ENCODE data around the gene TBXAS1. TPM values are rescaled to one million over a fixed set of nuclear protein-coding genes. Genes with fewer than 3 reads are reported as not detected.

Gene TBXAS1
- total and polyA plus RNA-seq, 2 donors (not counting 3 experiments of a cell fraction or from before 2014, with no cell fraction given): 2.1 to 4.3 TPM

- dilution Hi-C loops (cut with MboI; ENCODE audit: extremely low pct_ligation_motif_present, low sequenced_read_pairs): no loop called here
- H3K27ac ChIP-seq (ENCODE audit: insufficient read depth, low read depth, low read length): no peak overlapping the region
- POLR2A ChIA-PET: no interaction called here
Observed at GRCh38 chr7:139900326-139900725, 71.3 kb downstream of the TBXAS1 start.

More at GRCh38 chr7:139900326-139900725, 71.3 kb downstream of the TBXAS1 start:
- H2AFZ ChIP-seq (ENCODE audit: low read depth, low read length): no peak overlapping the region
- H3K9me3 ChIP-seq (replicated peaks; ENCODE audit: control insufficient read depth, insufficient read depth, low read length): no peaks in the 10 kb centered on the region
- H3K27me3 ChIP-seq (ENCODE audit: control insufficient read depth in 2 of 2, insufficient read depth in 2 of 2, low read length in 2 of 2): peaks cover 0 to 3% of the 10 kb centered on the region in 2 experiments
- H3K36me3 ChIP-seq (ENCODE audit: control insufficient read depth in 2 of 2, extremely low read depth in 1 of 2, insufficient read depth in 2 of 2, low read length in 2 of 2): no peaks in the 10 kb centered on the region
- H4K20me1 ChIP-seq (replicated peaks; ENCODE audit: control insufficient read depth, extremely low read depth, insufficient read depth, low read length): no peaks in the 10 kb centered on the region
- CTCF ChIA-PET: interaction anchor here (0.6 to 1.7 kb wide), 3 partner anchors 13 to 16 kb away, joined by 3 to 5 read pairs (median 4); no protein-coding TSS in a partner anchor
- H3K79me2 ChIP-seq (ENCODE audit: control insufficient read depth, insufficient read depth, low read length): no peaks in the 10 kb centered on the region
- H3K9ac ChIP-seq (replicated peaks; ENCODE audit: extremely low read depth, insufficient read depth, low read length): no peak overlapping the region
- no TSS peak for BruUV-seq (replicated peaks)
- DNase-seq (ENCODE audit: low read depth, low spot score) (no peak), FAIRE-seq (no peak)
- TF ChIP-seq POLR2A (IDR thresholded peaks at IDR 0.05; ENCODE audit: low read depth, low read length) (no peak), FOS (IDR thresholded peaks at IDR 0.05; ENCODE audit: borderline replicate concordance, insufficient read depth, low read length) (no peak), CTCF (IDR thresholded peaks at IDR 0.05; ENCODE audit: extremely low read depth in 1 of 2, insufficient read depth in 1 of 2, low read depth in 1 of 2, low read length in 2 of 2) (no peak), MYC (IDR thresholded peaks at IDR 0.05; ENCODE audit: low read depth, low read length) (no peak)
- H3K4me3 ChIP-seq (replicated peaks in 1 of 3; ENCODE audit: insufficient read depth in 1 of 3, low read depth in 1 of 3, low read length in 3 of 3): no peak overlapping the region
- intact Hi-C loops (cut with micrococcal nuclease): no loop called here
- H3K4me2 ChIP-seq (ENCODE audit: insufficient read depth, low read length): no peak overlapping the region
- H3K4me1 ChIP-seq (ENCODE audit: control insufficient read depth, extremely low read depth, insufficient read depth, low read length): no peaks in the 10 kb centered on the region
- H3K9me1 ChIP-seq (replicated peaks; ENCODE audit: control insufficient read depth, extremely low read depth, insufficient read depth, low read length): no peaks in the 10 kb centered on the region
